Transverse colon (tissue), 4 donors: ENCODE results near the gene DCTD. TPM values are rescaled to one million over a fixed set of nuclear protein-coding genes. Genes with fewer than 3 reads are reported as not detected.

Experiments
- DNase-seq: peaks from one replicate; pipeline ENCODE4 v3.0.0-alpha.2; 2019
- H3K27ac ChIP-seq, 4 donors: fragments of 200-600 bp; sonication (generic); 2 replicates each; pipeline ENCODE4 v1.5.1; 2016 to 2018; ENCODE audit warnings: inconsistent platforms in 4 of 4
- H3K27me3 ChIP-seq: fragments of 200-600 bp; sonication (generic); 2 replicates; pipeline ENCODE4 v1.5.1; 2017; ENCODE audit warnings: inconsistent platforms
- H3K36me3 ChIP-seq, 4 donors: fragments of 200-600 bp; sonication (generic); 2 replicates each; pipeline ENCODE4 v1.5.1; 2017 to 2019; ENCODE audit warnings: inconsistent platforms in 4 of 4
- H3K4me1 ChIP-seq, 4 donors: fragments of 200-600 bp; sonication (generic); 2 replicates each; pipeline ENCODE4 v1.5.1; 2017 to 2020; ENCODE audit warnings: inconsistent platforms in 4 of 4
- H3K4me3 ChIP-seq, 4 donors: fragments of 200-600 bp; sonication (generic); 1 replicate in 1 of 4; 2 replicates in 3 of 4; pipeline versions ENCODE4 v1.5.1 to v1.6.1; 2017 to 2019; ENCODE audit warnings: inconsistent platforms in 4 of 4
- H3K9me3 ChIP-seq, 2 donors: fragments of 200-600 bp; sonication (generic); 2 replicates each; pipeline ENCODE4 v1.5.1; 2017 to 2019; ENCODE audit warnings: inconsistent platforms in 2 of 2
- CTCF ChIP-seq, 5 experiments: fragments of 200-600 bp in 3 of 5; fragments of 450-650 bp in 2 of 5; sonication (generic) in 3 of 5; IDR thresholded peaks; 1 replicate in 2 of 5; 2 replicates in 3 of 5; pipeline ENCODE4 v1.5.1; 2016 to 2017; ENCODE audit warnings: antibody characterized with exemption in 5 of 5, inconsistent platforms in 3 of 5, mild to moderate bottlenecking in 2 of 5, moderate library complexity in 1 of 5
- EP300 ChIP-seq: sonication (generic); formaldehyde crosslinking; IDR thresholded peaks from one replicate; pipeline ENCODE4 v1.6.1; 2017; ENCODE audit warnings: antibody characterized with exemption, low read depth
- POLR2A ChIP-seq: fragments of 450-650 bp; IDR thresholded peaks from one replicate; pipeline ENCODE4 v1.6.1; 2016; ENCODE audit warnings: antibody characterized with exemption, mild to moderate bottlenecking, moderate library complexity
- POLR2AphosphoS5 ChIP-seq, 3 donors: sonication (generic); formaldehyde crosslinking; IDR thresholded peaks; one replicate each; pipeline ENCODE4 v1.6.1; 2016; ENCODE audit warnings: antibody characterized with exemption in 3 of 3
- WGBS, 2 donors: methylation state at CpG; one replicate each; pipeline ENCODE4 v1.1.5; 2018; ENCODE audit warnings: low coverage in 1 of 2; 5-methylcytosine and 5-hydroxymethylcytosine counted together
- in situ Hi-C, 4 donors: fragments of 200-750 bp; cut with MboI; loops; one replicate each; pipeline versions ENCODE4 v1.15.0 to v1.15.1; 2017; ENCODE audit warnings: low sequenced_read_pairs in 3 of 4, low pct_ligation_motif_present in 1 of 4, low pct_unique_long_range_greater_than_20kb in 1 of 4
- intact Hi-C: fragments of 100-400 bp; cut with DNase I; formaldehyde crosslinking; loops from one replicate; pipeline ENCODE4 v1.15.1; 2023; ENCODE audit warnings: low total_unique reads
- total RNA-seq, 4 donors: library from RNA; depleted of rRNA; stranded (reverse); fragments of >200 nt; gene quantifications; one replicate each; pipeline ENCODE4 v1.1.0, GENCODE V29; 2016

DCTD gene
- total RNA-seq, 4 donors from 2014 or later = 3.4 to 35.9 (median 24.9) TPM

GRCh38 chr4:182908124-182908523 is 9.1 kb downstream of the DCTD start:
- WGBS, 2 donors = 85 to 96% methylated on average over 2 to 3 of the region's 3 CpGs
- Histone ChIP-seq H3K36me3 (peaks cover 0 to 22% (median 1%) of the 10 kb centered on the region in 4 donors), H3K27ac (no peak overlapping the region), H3K4me1 (no peaks in the 10 kb centered on the region), H3K27me3 (no peaks in the 10 kb centered on the region), H3K4me3 (no peak overlapping the region), H3K9me3 (no peaks in the 10 kb centered on the region)
- in situ Hi-C loops (no loop called here), intact Hi-C loops (no loop called here)
- no peak for TF ChIP-seq POLR2AphosphoS5 (IDR thresholded peaks at IDR 0.05)
- no peak for TF ChIP-seq POLR2A
- no peak for DNase-seq

GRCh38 chr4:182907396-182907795 is 9.8 kb downstream of the DCTD start:
- in situ Hi-C loops (no loop called here), intact Hi-C loops (no loop called here)
- Histone ChIP-seq H3K27me3 (no peaks in the 10 kb centered on the region), H3K27ac (no peak overlapping the region), H3K4me3 (no peak overlapping the region), H3K4me1 (no peaks in the 10 kb centered on the region), H3K36me3 (peaks cover 0 to 22% (median 1%) of the 10 kb centered on the region in 4 donors), H3K9me3 (no peaks in the 10 kb centered on the region)
- WGBS, 2 donors = 97 to 100% methylated on average over 7 to 8 of the region's 8 CpGs
- no peak for TF ChIP-seq EP300
- TF ChIP-seq CTCF (IDR thresholded peaks at IDR 0.05) = no peak
- no peak for TF ChIP-seq POLR2A
- no peak for TF ChIP-seq POLR2AphosphoS5 (IDR thresholded peaks at IDR 0.05)
- DNase-seq = no peak

GRCh38 chr4:182906786-182907185 is 10.4 kb downstream of the DCTD start:
- intact Hi-C loops (no loop called here), in situ Hi-C loops (no loop called here)
- H3K9me3 ChIP-seq = no peaks in the 10 kb centered on the region
- H3K36me3 ChIP-seq = peaks cover 0 to 20% (median 1%) of the 10 kb centered on the region in 4 donors
- H3K27me3 ChIP-seq = no peaks in the 10 kb centered on the region
- WGBS, 2 donors = 86 to 94% methylated on average over 4 of the region's 4 CpGs
- TF ChIP-seq EP300 (no peak), POLR2A (no peak), POLR2AphosphoS5 (IDR thresholded peaks at IDR 0.05) (no peak), CTCF (IDR thresholded peaks at IDR 0.05) (no peak)
- no peak overlapping the region for H3K27ac ChIP-seq
- H3K4me3 ChIP-seq = no peak overlapping the region
- DNase-seq = no peak
- no peaks in the 10 kb centered on the region for H3K4me1 ChIP-seq

- TF ChIP-seq EP300 (no peak), CTCF (IDR thresholded peaks at IDR 0.05) (no peak), POLR2A (no peak), POLR2AphosphoS5 (IDR thresholded peaks at IDR 0.05) (no peak)
- in situ Hi-C loops (no loop called here), intact Hi-C loops (no loop called here)
- Histone ChIP-seq H3K27ac (no peak overlapping the region), H3K27me3 (no peaks in the 10 kb centered on the region), H3K36me3 (peaks cover 0 to 12% (median 0%) of the 10 kb centered on the region in 4 donors), H3K9me3 (no peaks in the 10 kb centered on the region), H3K4me1 (no peaks in the 10 kb centered on the region), H3K4me3 (no peak overlapping the region)
- DNase-seq = no peak
- 90 to 91% methylated on average over 6 to 10 of the region's 10 CpGs for WGBS, 2 donors
These were observed 12.1 kb downstream of the DCTD start for GRCh38 chr4:182905038-182905437.

- Histone ChIP-seq H3K4me3 (no peak overlapping the region), H3K4me1 (no peaks in the 10 kb centered on the region), H3K36me3 (peaks cover 0 to 12% (median 0%) of the 10 kb centered on the region in 4 donors), H3K27ac (no peak overlapping the region), H3K9me3 (no peaks in the 10 kb centered on the region), H3K27me3 (no peaks in the 10 kb centered on the region)
- 88 to 90% methylated on average over 10 to 12 of the region's 12 CpGs for WGBS, 2 donors
- no peak for DNase-seq
- in situ Hi-C loops (no loop called here), intact Hi-C loops (no loop called here)
- no peak for TF ChIP-seq POLR2A
These were observed 12.9 kb downstream of the DCTD start for GRCh38 chr4:182904211-182904761.
